GM23338 (cell line): ENCODE results near the gene SLC38A8. TPM values are rescaled to one million over a fixed set of nuclear protein-coding genes. Genes with fewer than 3 reads are reported as not detected.

ENCODE experiments used
- ATAC-seq: fragments of 200-7000 bp; cut with Tn5 transposase; 3 replicates; pipeline ENCODE4 v1.9.1; 2020
- DNase-seq: peaks from one replicate; pipeline ENCODE4 v3.0.0-alpha.2; 2015; ENCODE audit warnings: low spot score
- H2AFZ ChIP-seq: fragments of 200-600 bp; sonication (generic); 2 replicates; pipeline ENCODE4 v1.8.0; 2016; ENCODE audit warnings: antibody characterized with exemption, mild to moderate bottlenecking, moderate library complexity
- H3F3A ChIP-seq: fragments of 200-600 bp; sonication (generic); replicated peaks from 2 replicates; pipeline ENCODE4 v1.8.0; 2017; ENCODE audit warnings: antibody characterized with exemption, mixed run types, low read depth
- H3K27ac ChIP-seq: fragments of 200-600 bp; sonication (generic); 2 replicates; pipeline ENCODE4 v1.6.1; 2016; ENCODE audit warnings: low read depth
- H3K27me3 ChIP-seq: fragments of 200-600 bp; sonication (generic); 2 replicates; pipeline ENCODE4 v1.8.0; 2016; ENCODE audit warnings: mild to moderate bottlenecking, mixed run types, moderate library complexity; ENCODE audit not compliant: insufficient read depth
- H3K36me3 ChIP-seq: fragments of 200-600 bp; sonication (generic); 2 replicates; pipeline ENCODE4 v1.8.0; 2016; ENCODE audit warnings: mild to moderate bottlenecking; ENCODE audit not compliant: insufficient read depth
- H3K4me1 ChIP-seq: fragments of 200-600 bp; sonication (generic); 2 replicates; pipeline ENCODE4 v1.8.0; 2016; ENCODE audit warnings: mild to moderate bottlenecking, moderate library complexity; ENCODE audit not compliant: insufficient read depth
- H3K4me2 ChIP-seq: fragments of 200-600 bp; sonication (generic); 2 replicates; pipeline ENCODE4 v1.7.1; 2017; ENCODE audit warnings: mixed run types
- H3K4me3 ChIP-seq: fragments of 200-600 bp; sonication (generic); 2 replicates; pipeline ENCODE4 v1.6.1; 2016; ENCODE audit warnings: mixed run types
- H3K79me2 ChIP-seq: fragments of 200-600 bp; sonication (generic); replicated peaks from 2 replicates; pipeline ENCODE4 v1.8.0; 2017; ENCODE audit warnings: mild to moderate bottlenecking; ENCODE audit not compliant: insufficient read depth
- H3K9me2 ChIP-seq: fragments of 200-600 bp; sonication (generic); 2 replicates; pipeline ENCODE4 v1.8.0; 2017; ENCODE audit not compliant: insufficient read depth
- H4K20me1 ChIP-seq: fragments of 200-600 bp; sonication (generic); replicated peaks from 2 replicates; pipeline ENCODE4 v1.8.0; 2017; ENCODE audit warnings: mild to moderate bottlenecking; ENCODE audit not compliant: insufficient read depth
- H3K27ac Mint-ChIP-seq: 2 replicates; pipeline ENCODE4 v1.8.0; 2020; ENCODE audit warnings: inconsistent platforms, mild to moderate bottlenecking, moderate library complexity, mixed read lengths
- H3K27me3 Mint-ChIP-seq: 3 replicates; pipeline ENCODE4 v1.8.0; 2022; ENCODE audit warnings: low read depth, mild to moderate bottlenecking, moderate library complexity, mixed read lengths, inconsistent platforms; ENCODE audit not compliant: insufficient read depth, poor library complexity
- H3K36me3 Mint-ChIP-seq: 3 replicates; pipeline ENCODE4 v1.8.0; 2021; ENCODE audit warnings: low read depth, mild to moderate bottlenecking, inconsistent platforms, moderate library complexity, mixed read lengths
- H3K4me1 Mint-ChIP-seq: 3 replicates; pipeline ENCODE4 v1.8.0; 2020; ENCODE audit warnings: mild to moderate bottlenecking, inconsistent platforms, mixed read lengths
- H3K4me3 Mint-ChIP-seq: 3 replicates; pipeline ENCODE4 v1.8.0; 2021; ENCODE audit warnings: moderate library complexity, mild to moderate bottlenecking, inconsistent platforms, mixed read lengths
- H3K9me3 Mint-ChIP-seq: 3 replicates; pipeline ENCODE4 v1.8.0; 2020; ENCODE audit warnings: moderate library complexity, mild to moderate bottlenecking, inconsistent platforms, mixed read lengths
- CREB1 ChIP-seq: fragments of 250-450 bp; sonication (Bioruptor Pico); IDR thresholded peaks from 2 replicates; pipeline ENCODE4 v1.5.0; 2020; ENCODE audit warnings: low read depth, mild to moderate bottlenecking, moderate library complexity
- EZH2 ChIP-seq: fragments of 200-600 bp; sonication (generic); IDR thresholded peaks from one replicate; pipeline ENCODE4 v1.8.0; 2017; ENCODE audit warnings: antibody characterized with exemption, mild to moderate bottlenecking, low read depth; ENCODE audit not compliant: unreplicated experiment
- JUNB ChIP-seq: IDR thresholded peaks from one replicate; pipeline ENCODE4 v1.6.1; 2016; ENCODE audit warnings: antibody characterized with exemption; ENCODE audit not compliant: unreplicated experiment
- NANOG ChIP-seq: IDR thresholded peaks from 2 replicates; pipeline ENCODE4 v1.6.1; 2016; ENCODE audit warnings: antibody characterized with exemption, borderline replicate concordance
- POLR2AphosphoS5 ChIP-seq: IDR thresholded peaks from 2 replicates; pipeline ENCODE4 v1.6.1; 2016; ENCODE audit warnings: antibody characterized with exemption, low read depth
- STAT1 ChIP-seq: IDR thresholded peaks from one replicate; pipeline ENCODE4 v1.6.1; 2016; ENCODE audit warnings: antibody characterized with exemption; ENCODE audit not compliant: unreplicated experiment
- ZNF114 ChIP-seq: fragments of 250-450 bp; sonication (Bioruptor Pico); IDR thresholded peaks from 2 replicates; pipeline ENCODE4 v1.5.0; 2020; ENCODE audit warnings: mild to moderate bottlenecking, moderate library complexity
- ZNF331 ChIP-seq: fragments of 250-450 bp; sonication (Bioruptor Pico); IDR thresholded peaks from 2 replicates; pipeline ENCODE4 v1.5.0; 2020; ENCODE audit warnings: low read depth, mild to moderate bottlenecking, moderate library complexity
- polyA plus RNA-seq: library from polyadenylated mRNA; unstranded; fragments of >200 nt; fragmentation: Nextera tagmentation; extraction: Ambion mirVana; gene quantifications from 2 replicates; pipeline ENCODE4 v1.2.1, GENCODE V29; 2016
- total RNA-seq: library from RNA; depleted of rRNA; stranded (reverse); fragments of >200 nt; shearing (Covaris generic); gene quantifications from 2 replicates; pipeline ENCODE4 v1.2.3, GENCODE V29; 2014
- TF ChIP-seq, protein P1 (sequence below): IDR thresholded peaks from one replicate; pipeline ENCODE4 v1.6.1; 2018; ENCODE audit warnings: antibody characterized with exemption; ENCODE audit not compliant: unreplicated experiment
- TF ChIP-seq, protein P2 (sequence below): IDR thresholded peaks from 2 replicates; pipeline ENCODE4 v1.6.1; 2016; ENCODE audit warnings: antibody characterized with exemption

SLC38A8 gene
- total and polyA plus RNA-seq, 2 experiments from 2014 or later = not detected

DNA sequence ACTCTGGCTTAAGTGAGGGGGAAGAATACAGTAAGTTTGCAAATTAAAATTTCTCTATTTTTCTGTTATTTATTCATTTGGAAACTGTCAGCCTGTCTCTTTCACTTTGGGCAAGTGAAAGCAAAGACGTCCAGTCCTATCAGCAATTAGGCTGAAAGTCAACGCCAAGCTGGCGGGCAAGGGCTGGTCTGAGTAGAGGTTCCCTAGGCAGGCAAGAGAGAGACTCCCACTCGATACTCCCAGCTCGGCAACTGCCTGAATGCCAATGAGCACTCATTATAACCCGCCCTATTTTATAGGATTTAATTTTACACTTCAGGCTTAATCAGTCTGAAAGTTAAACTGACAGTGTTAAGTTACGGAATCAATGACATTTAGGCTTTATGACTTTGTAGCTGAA lies 14.3 kb upstream of the SLC38A8 start:
- Histone ChIP-seq H3F3A (no peaks in the 10 kb centered on the region), H3K4me1 (no peaks in the 10 kb centered on the region), H3K79me2 (no peaks in the 10 kb centered on the region), H3K9me2 (no peaks in the 10 kb centered on the region), H3K4me2 (no peak overlapping the region), H3K4me3 (no peak overlapping the region), H2AFZ (no peak overlapping the region), H3K36me3 (peaks cover 6% of the 10 kb centered on the region; the same call in 1 of the 2 replicates), H4K20me1 (peaks cover 8% of the 10 kb centered on the region), H3K27me3 (no peaks in the 10 kb centered on the region), H3K27ac (no peak overlapping the region)
- TF ChIP-seq STAT1 (no peak), ZNF331 (CRISPR knock-in tag) (no peak), NANOG (no peak), EZH2 (no peak), JUNB (no peak), CREB1 (CRISPR knock-in tag) (no peak), ZNF114 (CRISPR knock-in tag) (no peak), POLR2AphosphoS5 (no peak)
- TF ChIP-seq, protein P1, sequence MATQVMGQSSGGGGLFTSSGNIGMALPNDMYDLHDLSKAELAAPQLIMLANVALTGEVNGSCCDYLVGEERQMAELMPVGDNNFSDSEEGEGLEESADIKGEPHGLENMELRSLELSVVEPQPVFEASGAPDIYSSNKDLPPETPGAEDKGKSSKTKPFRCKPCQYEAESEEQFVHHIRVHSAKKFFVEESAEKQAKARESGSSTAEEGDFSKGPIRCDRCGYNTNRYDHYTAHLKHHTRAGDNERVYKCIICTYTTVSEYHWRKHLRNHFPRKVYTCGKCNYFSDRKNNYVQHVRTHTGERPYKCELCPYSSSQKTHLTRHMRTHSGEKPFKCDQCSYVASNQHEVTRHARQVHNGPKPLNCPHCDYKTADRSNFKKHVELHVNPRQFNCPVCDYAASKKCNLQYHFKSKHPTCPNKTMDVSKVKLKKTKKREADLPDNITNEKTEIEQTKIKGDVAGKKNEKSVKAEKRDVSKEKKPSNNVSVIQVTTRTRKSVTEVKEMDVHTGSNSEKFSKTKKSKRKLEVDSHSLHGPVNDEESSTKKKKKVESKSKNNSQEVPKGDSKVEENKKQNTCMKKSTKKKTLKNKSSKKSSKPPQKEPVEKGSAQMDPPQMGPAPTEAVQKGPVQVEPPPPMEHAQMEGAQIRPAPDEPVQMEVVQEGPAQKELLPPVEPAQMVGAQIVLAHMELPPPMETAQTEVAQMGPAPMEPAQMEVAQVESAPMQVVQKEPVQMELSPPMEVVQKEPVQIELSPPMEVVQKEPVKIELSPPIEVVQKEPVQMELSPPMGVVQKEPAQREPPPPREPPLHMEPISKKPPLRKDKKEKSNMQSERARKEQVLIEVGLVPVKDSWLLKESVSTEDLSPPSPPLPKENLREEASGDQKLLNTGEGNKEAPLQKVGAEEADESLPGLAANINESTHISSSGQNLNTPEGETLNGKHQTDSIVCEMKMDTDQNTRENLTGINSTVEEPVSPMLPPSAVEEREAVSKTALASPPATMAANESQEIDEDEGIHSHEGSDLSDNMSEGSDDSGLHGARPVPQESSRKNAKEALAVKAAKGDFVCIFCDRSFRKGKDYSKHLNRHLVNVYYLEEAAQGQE = no peak
- no peak overlapping the region for H3K27ac Mint-ChIP-seq
- peaks cover 9% of the 10 kb centered on the region for H3K27me3 Mint-ChIP-seq
- no peaks in the 10 kb centered on the region for H3K9me3 Mint-ChIP-seq
- H3K4me3 Mint-ChIP-seq = no peak overlapping the region
- DNase-seq (no peak), ATAC-seq (no peak)
- H3K4me1 Mint-ChIP-seq = no peaks in the 10 kb centered on the region
- H3K36me3 Mint-ChIP-seq = peaks cover 76% of the 10 kb centered on the region

DNA sequence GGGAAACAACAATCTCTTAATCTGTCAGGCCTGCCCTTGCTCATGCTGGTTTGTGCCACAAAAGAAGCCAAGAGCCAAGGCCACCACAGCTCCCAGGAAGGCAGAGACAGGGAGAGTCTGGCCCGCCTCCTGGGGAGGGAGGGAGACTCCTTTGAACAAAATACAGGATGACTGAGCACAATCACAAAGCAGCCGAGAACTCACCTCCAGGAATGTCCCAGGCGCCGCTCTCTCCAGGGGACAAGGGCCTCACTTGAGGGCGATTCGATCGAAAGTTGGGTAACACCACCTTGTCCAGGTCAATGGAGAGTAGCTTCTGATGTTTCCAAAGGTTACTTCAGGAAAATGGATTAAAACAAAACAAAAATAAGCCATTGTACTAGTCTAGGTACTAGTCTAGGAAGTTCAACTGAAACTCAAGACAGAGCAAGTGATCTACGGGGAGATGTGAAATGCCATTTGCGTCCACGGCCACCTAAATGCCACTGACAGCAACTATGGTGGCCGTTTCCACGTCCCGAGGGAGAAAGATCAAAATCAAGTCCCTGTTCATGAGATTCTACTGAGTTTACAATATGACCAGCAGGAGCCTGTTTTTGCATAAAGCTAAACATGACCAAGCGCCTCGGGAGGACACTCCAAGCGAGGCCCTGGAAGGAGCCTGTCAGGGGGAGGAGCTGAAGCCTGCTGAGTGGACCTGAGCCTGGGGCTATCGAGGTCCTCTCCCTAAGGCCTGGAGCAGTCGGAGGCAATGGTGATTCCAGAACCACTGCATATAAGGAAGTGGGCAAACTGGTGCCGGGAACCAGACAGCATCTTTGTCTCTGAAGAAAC lies 13.4 kb upstream of the SLC38A8 start:
- H3K4me3 ChIP-seq = no peak overlapping the region
- H3K27me3 Mint-ChIP-seq = peaks cover 9% of the 10 kb centered on the region
- DNase-seq (no peak), ATAC-seq (peak; percentile 28; the same call in 1 of the 3 replicates)
- H3F3A ChIP-seq = no peaks in the 10 kb centered on the region
- H3K4me1 Mint-ChIP-seq = no peaks in the 10 kb centered on the region
- peaks cover 71% of the 10 kb centered on the region for H3K36me3 Mint-ChIP-seq
- H3K4me2 ChIP-seq = no peak overlapping the region
- peak overlapping the region; percentile 65; the same call in 1 of the 2 replicates for H3K27ac Mint-ChIP-seq
- H3K4me1 ChIP-seq = no peaks in the 10 kb centered on the region
- peaks cover 3% of the 10 kb centered on the region for H4K20me1 ChIP-seq
- H3K27me3 ChIP-seq = no peaks in the 10 kb centered on the region
- no peak overlapping the region for H3K4me3 Mint-ChIP-seq
- no peaks in the 10 kb centered on the region for H3K79me2 ChIP-seq
- H3K9me2 ChIP-seq = no peaks in the 10 kb centered on the region
- no peak overlapping the region for H2AFZ ChIP-seq
- no peaks in the 10 kb centered on the region for H3K9me3 Mint-ChIP-seq
- 0 out of 2 replicates have a peak, but pooled peaks cover 3% of the 10 kb centered on the region for H3K36me3 ChIP-seq
- no peak overlapping the region for H3K27ac ChIP-seq
- no peak for TF ChIP-seq CREB1 (CRISPR knock-in tag)
- TF ChIP-seq NANOG = no peak
- TF ChIP-seq, protein P1 = no peak
- no peak for TF ChIP-seq POLR2AphosphoS5
- TF ChIP-seq, protein P2, sequence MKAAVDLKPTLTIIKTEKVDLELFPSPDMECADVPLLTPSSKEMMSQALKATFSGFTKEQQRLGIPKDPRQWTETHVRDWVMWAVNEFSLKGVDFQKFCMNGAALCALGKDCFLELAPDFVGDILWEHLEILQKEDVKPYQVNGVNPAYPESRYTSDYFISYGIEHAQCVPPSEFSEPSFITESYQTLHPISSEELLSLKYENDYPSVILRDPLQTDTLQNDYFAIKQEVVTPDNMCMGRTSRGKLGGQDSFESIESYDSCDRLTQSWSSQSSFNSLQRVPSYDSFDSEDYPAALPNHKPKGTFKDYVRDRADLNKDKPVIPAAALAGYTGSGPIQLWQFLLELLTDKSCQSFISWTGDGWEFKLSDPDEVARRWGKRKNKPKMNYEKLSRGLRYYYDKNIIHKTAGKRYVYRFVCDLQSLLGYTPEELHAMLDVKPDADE = no peak
